CD4-positive, alpha-beta T cell treated with Interferon alpha-2 for 1 hour (primary cell): ENCODE results near the gene LRBA.
"Not testable (repeated sequence)": the region's sequence is repeated elsewhere in the genome, so short reads cannot be mapped to it uniquely, and the experiment has no call there.

Experiments used
- DNase-seq, 2 donors: peaks; one replicate each; pipeline ENCODE4 v3.0.0-alpha.2; 2020 to 2022

LRBA gene

GRCh38 chr4:150782311-150782710 lies 232.8 kb downstream of the LRBA start:
- DNase-seq: no peak

GRCh38 chr4:150781191-150781590 lies 233.9 kb downstream of the LRBA start:
- no peak for DNase-seq

- DNase-seq: no peak
Measured at GRCh38 chr4:150779707-150780106, 235.4 kb downstream of the LRBA start.

- DNase-seq: no peak
Measured at GRCh38 chr4:150773729-150774449, 241.2 kb downstream of the LRBA start.

GRCh38 chr4:150773032-150773431 lies 242.1 kb downstream of the LRBA start:
- no peak for DNase-seq

GRCh38 chr4:150771382-150771781 lies 243.7 kb downstream of the LRBA start:
- DNase-seq: no peak

GRCh38 chr4:150769845-150770244 lies 245.2 kb downstream of the LRBA start:
- no peak for DNase-seq

GRCh38 chr4:150769248-150769647 lies 245.8 kb downstream of the LRBA start:
- DNase-seq: no peak

GRCh38 chr4:150768497-150768896 lies 246.6 kb downstream of the LRBA start:
- DNase-seq: no peak

GRCh38 chr4:150765216-150765615 lies 249.9 kb downstream of the LRBA start:
- DNase-seq: no peak

- DNase-seq: no peak
Measured at GRCh38 chr4:150751648-150752047, 263.4 kb downstream of the LRBA start.

GRCh38 chr4:150750824-150751223 lies 264.3 kb downstream of the LRBA start:
- DNase-seq: no peak

- DNase-seq: no peak
Measured at GRCh38 chr4:150746156-150746555, 268.9 kb downstream of the LRBA start.

GRCh38 chr4:150744570-150744969 lies 270.5 kb downstream of the LRBA start:
- DNase-seq: no peak

- no peak for DNase-seq
Measured at GRCh38 chr4:150743564-150744342, 271.3 kb downstream of the LRBA start.

- not testable (repeated sequence) for DNase-seq
Measured at GRCh38 chr4:150742930-150743329, 272.2 kb downstream of the LRBA start.

- DNase-seq: no peak
Measured at GRCh38 chr4:150739591-150739990, 275.5 kb downstream of the LRBA start.

- no peak for DNase-seq
Measured at GRCh38 chr4:150725957-150726523, 289.0 kb downstream of the LRBA start.

GRCh38 chr4:150723727-150724411 lies 291.2 kb downstream of the LRBA start:
- DNase-seq: no peak

- DNase-seq: no peak
Measured at GRCh38 chr4:150722908-150723362, 292.1 kb downstream of the LRBA start.

GRCh38 chr4:150720973-150721518 lies 294.0 kb downstream of the LRBA start:
- no peak for DNase-seq

- DNase-seq: no peak
Measured at GRCh38 chr4:150717952-150718351, 297.1 kb downstream of the LRBA start.
